Loucy (cell line): Measurements from ENCODE around the gene PARD3B.

Experiments
- EZH2phosphoT487 ChIP-seq: fragments of 200-600 bp; IDR thresholded peaks from 2 replicates; pipeline ENCODE4 v1.6.1; 2018; ENCODE audit warnings: antibody characterized with exemption, mild to moderate bottlenecking, moderate library complexity, borderline replicate concordance
- TF ChIP-seq, protein P1 (sequence below): fragments of 200-600 bp; sonication (generic); conservative IDR thresholded peaks from 2 replicates; pipeline ENCODE4 v1.5.1; 2014; ENCODE audit warnings: mild to moderate bottlenecking, antibody characterized with exemption, low read length

- TF ChIP-seq, protein P1, sequence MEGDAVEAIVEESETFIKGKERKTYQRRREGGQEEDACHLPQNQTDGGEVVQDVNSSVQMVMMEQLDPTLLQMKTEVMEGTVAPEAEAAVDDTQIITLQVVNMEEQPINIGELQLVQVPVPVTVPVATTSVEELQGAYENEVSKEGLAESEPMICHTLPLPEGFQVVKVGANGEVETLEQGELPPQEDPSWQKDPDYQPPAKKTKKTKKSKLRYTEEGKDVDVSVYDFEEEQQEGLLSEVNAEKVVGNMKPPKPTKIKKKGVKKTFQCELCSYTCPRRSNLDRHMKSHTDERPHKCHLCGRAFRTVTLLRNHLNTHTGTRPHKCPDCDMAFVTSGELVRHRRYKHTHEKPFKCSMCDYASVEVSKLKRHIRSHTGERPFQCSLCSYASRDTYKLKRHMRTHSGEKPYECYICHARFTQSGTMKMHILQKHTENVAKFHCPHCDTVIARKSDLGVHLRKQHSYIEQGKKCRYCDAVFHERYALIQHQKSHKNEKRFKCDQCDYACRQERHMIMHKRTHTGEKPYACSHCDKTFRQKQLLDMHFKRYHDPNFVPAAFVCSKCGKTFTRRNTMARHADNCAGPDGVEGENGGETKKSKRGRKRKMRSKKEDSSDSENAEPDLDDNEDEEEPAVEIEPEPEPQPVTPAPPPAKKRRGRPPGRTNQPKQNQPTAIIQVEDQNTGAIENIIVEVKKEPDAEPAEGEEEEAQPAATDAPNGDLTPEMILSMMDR, result no peak
- TF ChIP-seq EZH2phosphoT487, result no peak
These were observed 930.1 kb downstream of the PARD3B start for GRCh38 chr2:205475416-205475768.
